DND-41 (cell line): ENCODE data around the gene IL15.

Source experiments
- ATAC-seq: fragments of 200-7000 bp; cut with Tn5 transposase; 3 replicates; pipeline ENCODE4 v1.9.1; 2021; ENCODE audit warnings: low read depth; ENCODE audit not compliant: insufficient read depth
- DNase-seq: peaks from one replicate; pipeline ENCODE4 v3.0.0-alpha.2; 2020
- H2AFZ ChIP-seq: 2 replicates; pipeline ENCODE4 v1.6.0; 2012; ENCODE audit warnings: low read depth, low read length
- H3K27ac ChIP-seq: 2 replicates; pipeline ENCODE4 v1.5.1; 2012; ENCODE audit warnings: low read length, inconsistent platforms
- H3K27me3 ChIP-seq: fragments of 200-600 bp; sonication (generic); 2 replicates; pipeline ENCODE4 v1.6.0; 2012; ENCODE audit warnings: low read length, mild to moderate bottlenecking, inconsistent platforms; ENCODE audit not compliant: insufficient read depth, poor library complexity
- H3K36me3 ChIP-seq: 2 replicates; pipeline ENCODE4 v1.5.1; 2012; ENCODE audit warnings: low read length, inconsistent platforms; ENCODE audit not compliant: insufficient read depth
- H3K4me1 ChIP-seq: 2 replicates; pipeline ENCODE4 v1.5.1; 2012; ENCODE audit warnings: mild to moderate bottlenecking, low read length; ENCODE audit not compliant: insufficient read depth
- H3K4me2 ChIP-seq: 2 replicates; pipeline ENCODE4 v1.6.0; 2012; ENCODE audit warnings: mild to moderate bottlenecking, moderate library complexity, low read length, inconsistent platforms; ENCODE audit not compliant: insufficient read depth
- H3K4me3 ChIP-seq, 2 experiments: fragments of 200-600 bp in 1 of 2; shearing (Covaris generic) in 1 of 2; 2 replicates each; pipeline ENCODE4 v1.5.1; 2012 to 2016; ENCODE audit warnings: inconsistent platforms in 2 of 2, low read length in 2 of 2, mild to moderate bottlenecking in 2 of 2, low read depth in 1 of 2, moderate library complexity in 1 of 2
- H3K79me2 ChIP-seq: 2 replicates; pipeline ENCODE4 v1.6.0; 2012; ENCODE audit warnings: low read length, inconsistent platforms; ENCODE audit not compliant: insufficient read depth
- H3K9ac ChIP-seq: 2 replicates; pipeline ENCODE4 v1.6.0; 2012; ENCODE audit warnings: low read depth, mild to moderate bottlenecking, inconsistent platforms, low read length, moderate library complexity
- H3K9me3 ChIP-seq: 2 replicates; pipeline ENCODE4 v1.5.1; 2012; ENCODE audit warnings: low read length, moderate library complexity, mild to moderate bottlenecking, inconsistent platforms; ENCODE audit not compliant: insufficient read depth, severe bottlenecking
- H4K20me1 ChIP-seq: 2 replicates; pipeline ENCODE4 v1.6.0; 2012; ENCODE audit warnings: low read length; ENCODE audit not compliant: insufficient read depth
- CTCF ChIP-seq: IDR thresholded peaks from 2 replicates; pipeline ENCODE4 v1.5.1; 2012; ENCODE audit warnings: borderline replicate concordance, low read length, moderate library complexity, mild to moderate bottlenecking; ENCODE audit not compliant: poor library complexity, severe bottlenecking; ENCODE audit errors: extremely low read depth
- EZH2 ChIP-seq: IDR thresholded peaks from 3 replicates; pipeline ENCODE4 v1.6.1; 2012; ENCODE audit warnings: borderline replicate concordance, low read depth, mild to moderate bottlenecking, moderate library complexity, low read length, inconsistent platforms; ENCODE audit not compliant: severe bottlenecking

IL15 gene

GRCh38 chr4:141625023-141625422, 11.4 kb upstream of the IL15 start:
- DNase-seq (no peak), ATAC-seq (no peak)
- Histone ChIP-seq H4K20me1 (no peaks in the 10 kb centered on the region), H3K4me3 (no peak overlapping the region), H3K27ac (no peak overlapping the region), H2AFZ (no peak overlapping the region), H3K79me2 (no peaks in the 10 kb centered on the region), H3K4me2 (no peak overlapping the region), H3K9ac (no peak overlapping the region), H3K36me3 (no peaks in the 10 kb centered on the region), H3K27me3 (peaks cover 2% of the 10 kb centered on the region), H3K4me1 (no peaks in the 10 kb centered on the region), H3K9me3 (no peaks in the 10 kb centered on the region)
- TF ChIP-seq CTCF (no peak), EZH2 (no peak)

GRCh38 chr4:141630854-141631253, 5.5 kb upstream of the IL15 start:
- Histone ChIP-seq H3K79me2 (no peaks in the 10 kb centered on the region), H2AFZ (no peak overlapping the region), H3K4me2 (no peak overlapping the region), H4K20me1 (no peaks in the 10 kb centered on the region), H3K27ac (no peak overlapping the region), H3K4me3 (no peak overlapping the region), H3K9me3 (no peaks in the 10 kb centered on the region), H3K4me1 (peaks cover 2% of the 10 kb centered on the region), H3K9ac (no peak overlapping the region), H3K36me3 (no peaks in the 10 kb centered on the region), H3K27me3 (peaks cover 9% of the 10 kb centered on the region)
- TF ChIP-seq EZH2 (no peak), CTCF (no peak)
- ATAC-seq (no peak), DNase-seq (no peak)

GRCh38 chr4:141635736-141636081, 674 bp upstream of the IL15 start:
- ATAC-seq = no peak
- H3K4me2 ChIP-seq = peak overlapping the region; percentile 97

More at GRCh38 chr4:141635736-141636081, 674 bp upstream of the IL15 start:
- no peaks in the 10 kb centered on the region for H3K79me2 ChIP-seq
- no peaks in the 10 kb centered on the region for H3K9me3 ChIP-seq
- H3K27me3 ChIP-seq = peaks cover 34% of the 10 kb centered on the region
- 0 out of 2 replicates have a peak overlapping the region, but pooled peaks have one; percentile 50 for H2AFZ ChIP-seq
- H4K20me1 ChIP-seq = no peaks in the 10 kb centered on the region
- H3K9ac ChIP-seq = peak overlapping the region; percentile 49; the same call in 1 of the 2 replicates
- H3K4me1 ChIP-seq = peaks cover 19% of the 10 kb centered on the region
- no peak for DNase-seq
- H3K4me3 ChIP-seq = peak overlapping the region in 1 of 2 experiments; percentile 68; a peak in 1 of 4 replicates
- TF ChIP-seq EZH2 (no peak), CTCF (no peak)
- no peak overlapping the region for H3K27ac ChIP-seq
- H3K36me3 ChIP-seq = no peaks in the 10 kb centered on the region
